Right renal cortex interstitium (tissue), 3 donors: ENCODE measurements around the gene GOLGA6L10. TPM values are rescaled to one million over a fixed set of nuclear protein-coding genes. Genes with fewer than 3 reads are reported as not detected.
"Not testable (repeated sequence)": the region's sequence is repeated elsewhere in the genome, so short reads cannot be mapped to it uniquely, and the experiment has no call there.

ENCODE experiments used
- DNase-seq, 3 donors: peaks; one replicate each; pipeline ENCODE4 v3.0.0-alpha.2; 2013; ENCODE audit warnings: low read depth in 3 of 3, low spot score in 2 of 3
- polyA plus RNA-seq, 3 donors: library from polyadenylated mRNA; unstranded; fragments of 120-200 nt; gene quantifications; one replicate each; pipeline ENCODE4 v1.2.1, GENCODE V29; 2013; ENCODE audit not compliant: insufficient read length in 3 of 3

GOLGA6L10 gene, protein sequence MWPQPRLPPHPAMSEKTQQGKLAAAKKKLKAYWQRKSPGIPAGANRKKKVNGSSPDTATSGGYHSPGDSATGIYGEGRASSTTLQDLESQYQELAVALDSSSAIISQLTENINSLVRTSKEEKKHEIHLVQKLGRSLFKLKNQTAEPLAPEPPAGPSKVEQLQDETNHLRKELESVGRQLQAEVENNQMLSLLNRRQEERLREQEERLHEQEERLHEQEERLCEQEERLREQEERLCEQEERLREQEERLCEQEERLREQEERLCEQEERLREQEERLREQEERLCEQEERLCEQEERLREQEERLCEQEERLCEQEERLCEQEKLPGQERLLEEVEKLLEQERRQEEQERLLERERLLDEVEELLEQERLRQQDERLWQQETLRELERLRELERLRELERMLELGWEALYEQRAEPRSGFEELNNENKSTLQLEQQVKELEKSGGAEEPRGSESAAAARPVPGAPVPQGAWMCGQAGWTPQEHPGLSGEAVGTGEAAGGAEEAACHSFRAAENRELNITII
- polyA plus RNA-seq = 1 to 10 TPM; 3.5 to 4.2 (median 3.7) TPM

- not testable (repeated sequence) for DNase-seq
These were observed at the start of gene GOLGA6L10 for GRCh38 chr15:82349375-82349774. TSS of gene GOLGA6L10 (minus strand) at chr15:82349475. CDS start at chr15:82349375, 100 bp downstream.

- DNase-seq = no peak
These were observed 49.5 kb upstream of the GOLGA6L10 start for GRCh38 chr15:82398785-82399184.

GRCh38 chr15:82397817-82398216 is 48.5 kb upstream of the GOLGA6L10 start:
- no peak for DNase-seq

DNA sequence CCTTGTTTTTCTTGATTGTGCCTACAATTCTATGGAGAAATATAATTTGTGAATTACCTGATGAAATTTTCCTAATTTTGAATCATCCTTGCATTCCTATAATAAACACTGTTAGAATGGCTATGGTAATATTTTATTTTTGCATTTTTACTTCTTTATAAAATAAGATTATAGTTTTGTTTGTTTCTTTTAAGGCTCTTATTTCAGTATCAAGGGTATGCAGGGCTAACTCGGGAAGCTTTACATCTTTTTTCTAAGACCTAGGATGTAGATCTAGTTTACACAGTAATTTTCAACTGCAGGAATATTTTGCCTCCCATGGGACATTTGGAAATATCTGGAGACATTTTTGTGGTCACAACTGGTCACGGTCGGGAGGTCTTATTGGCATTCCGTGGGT is 46.5 kb upstream of the GOLGA6L10 start:
- not testable (repeated sequence) for DNase-seq

DNA sequence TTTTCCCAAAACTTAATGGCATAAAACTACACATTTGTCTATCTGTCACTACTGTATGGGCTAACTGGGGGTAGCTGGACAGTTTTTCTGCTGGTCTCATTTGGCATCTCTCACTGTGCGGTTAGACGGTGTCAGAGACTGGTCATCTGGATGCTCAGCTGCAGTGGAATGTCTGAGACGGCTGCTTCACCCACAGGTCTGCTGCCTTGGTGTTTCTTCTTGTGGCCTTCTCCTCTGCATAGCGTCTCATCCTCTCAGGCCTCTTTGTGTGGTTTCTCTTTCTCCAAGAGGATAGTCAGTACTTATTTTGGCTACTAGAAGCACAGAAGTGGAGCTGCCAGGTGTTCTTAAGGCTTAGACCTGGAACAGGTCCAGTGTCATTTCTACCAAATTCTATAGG is 44.4 kb upstream of the GOLGA6L10 start:
- DNase-seq = no peak

- DNase-seq = not testable (repeated sequence)
These were observed 42.8 kb upstream of the GOLGA6L10 start for GRCh38 chr15:82392077-82392476.

DNA sequence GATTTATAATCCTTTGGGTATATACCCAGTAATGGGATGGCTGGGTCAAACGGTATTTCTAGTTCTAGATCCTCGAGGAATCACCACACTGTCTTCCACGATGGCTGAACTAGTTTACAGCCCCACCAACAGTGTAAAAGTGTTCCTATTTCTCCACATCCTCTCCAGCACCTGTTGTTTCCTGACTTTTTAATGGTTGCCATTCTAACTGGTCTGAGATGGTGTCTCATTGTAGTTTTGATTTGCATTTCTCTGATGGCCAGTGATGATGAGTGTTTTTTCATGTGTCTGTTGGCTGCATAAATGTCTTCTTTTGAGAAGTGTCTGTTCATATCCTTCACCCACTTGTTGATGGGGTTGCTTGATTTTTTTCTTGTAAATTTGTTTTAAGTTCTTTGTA is 40.9 kb upstream of the GOLGA6L10 start:
- not testable (repeated sequence) for DNase-seq

DNA sequence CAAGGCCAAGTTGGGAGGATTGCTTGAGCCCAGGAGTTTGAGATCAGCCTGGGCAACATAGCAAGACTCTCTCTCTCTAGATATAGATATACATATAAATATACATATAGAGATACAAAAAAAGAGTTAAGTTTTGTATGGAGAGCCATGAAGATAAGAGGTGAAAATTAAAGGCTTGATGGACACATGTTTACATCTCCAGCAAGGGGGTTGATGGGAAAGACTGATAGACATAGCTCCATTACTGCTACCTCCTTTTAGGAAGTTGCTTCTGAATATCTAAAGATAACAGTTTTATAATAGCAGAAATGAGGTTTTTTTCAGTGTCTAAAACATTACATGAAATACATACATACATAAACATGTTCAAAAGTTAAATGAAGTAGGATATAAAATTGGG is 37.9 kb upstream of the GOLGA6L10 start:
- not testable (repeated sequence) for DNase-seq

- DNase-seq = not testable (repeated sequence)
These were observed 32.2 kb upstream of the GOLGA6L10 start for GRCh38 chr15:82381330-82381955.

DNA sequence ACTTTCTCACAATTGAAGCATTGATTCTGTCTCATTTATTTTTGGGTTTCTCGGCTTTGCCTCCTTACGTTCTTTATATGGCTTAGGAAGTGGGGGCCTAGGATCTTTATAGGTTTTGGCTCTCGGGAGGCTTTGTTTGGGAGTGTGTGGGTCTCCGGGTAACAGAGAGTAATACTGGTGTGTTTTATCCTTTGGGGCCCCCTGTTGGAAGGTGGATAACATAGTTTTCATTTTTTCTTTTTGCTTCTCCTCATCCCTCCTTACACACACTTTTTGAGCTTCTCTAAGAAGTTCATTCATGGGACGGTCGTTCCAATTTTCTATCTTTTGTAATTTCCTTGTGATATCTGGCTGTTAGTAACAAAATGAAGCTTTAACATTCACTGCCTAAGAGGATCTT is 30.3 kb upstream of the GOLGA6L10 start:
- not testable (repeated sequence) for DNase-seq

DNA sequence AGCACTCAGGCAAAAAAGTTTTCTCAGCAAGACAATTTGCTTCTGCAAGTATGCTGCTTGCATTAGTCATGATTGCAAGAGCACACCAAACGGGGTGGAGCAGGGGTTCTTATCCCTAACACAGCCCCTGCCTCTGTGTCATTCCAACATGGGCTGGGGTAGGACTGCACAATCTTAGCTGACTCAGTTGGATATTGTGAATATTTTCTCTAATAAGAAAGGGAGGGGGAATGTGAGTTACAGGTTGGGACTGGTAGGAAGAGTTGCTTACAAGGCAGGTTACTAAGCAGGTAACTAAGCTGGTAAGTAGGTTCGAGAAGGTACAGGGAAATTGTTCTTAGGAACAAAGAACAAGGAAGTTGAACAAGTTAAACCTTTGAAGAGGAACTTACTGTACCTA is 24.4 kb upstream of the GOLGA6L10 start:
- DNase-seq = not testable (repeated sequence)

GRCh38 chr15:82371656-82372055 is 22.4 kb upstream of the GOLGA6L10 start:
- DNase-seq = no peak

DNA sequence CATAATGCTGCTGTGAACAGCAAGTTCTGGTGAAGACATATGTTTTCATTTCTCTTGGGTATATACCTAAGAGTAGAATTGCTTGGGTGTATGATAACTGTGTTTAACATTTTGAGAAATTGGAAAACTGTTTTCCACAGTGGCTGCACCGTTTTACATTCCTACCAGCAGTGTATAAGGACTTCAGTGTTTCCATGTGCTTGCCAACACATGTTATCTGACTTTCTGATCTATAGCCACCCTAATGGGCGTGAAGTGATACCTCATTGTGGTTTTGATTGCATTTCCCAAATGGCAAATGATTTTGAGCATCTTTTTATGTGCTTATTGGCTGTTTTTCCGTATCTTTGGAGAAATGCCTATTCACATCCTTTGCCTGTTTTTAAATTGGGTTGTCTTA is 18.5 kb upstream of the GOLGA6L10 start:
- DNase-seq = not testable (repeated sequence)

- not testable (repeated sequence) for DNase-seq
These were observed 16.5 kb upstream of the GOLGA6L10 start for GRCh38 chr15:82365692-82366323.

GRCh38 chr15:82364548-82364947 is 15.3 kb upstream of the GOLGA6L10 start:
- DNase-seq = not testable (repeated sequence)

DNA sequence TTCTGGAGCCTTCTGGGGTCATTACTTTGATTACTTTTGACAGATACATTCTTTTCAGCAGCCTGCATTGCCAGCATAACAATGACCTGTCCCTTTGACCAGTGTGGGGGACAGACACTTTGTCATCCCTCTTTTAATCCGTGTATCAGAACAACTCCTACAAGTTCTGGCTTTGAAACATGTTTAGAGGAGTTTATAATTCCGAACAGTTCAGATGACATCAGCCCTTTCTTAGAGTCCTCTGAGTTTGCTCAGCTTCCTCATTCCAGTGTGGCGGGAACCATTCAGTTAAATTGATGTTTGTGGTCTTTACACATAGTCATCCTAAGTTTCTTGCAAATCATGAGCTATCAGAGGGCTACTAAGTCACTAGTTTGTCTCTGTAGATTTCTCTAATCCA is 13.5 kb upstream of the GOLGA6L10 start:
- not testable (repeated sequence) for DNase-seq

DNA sequence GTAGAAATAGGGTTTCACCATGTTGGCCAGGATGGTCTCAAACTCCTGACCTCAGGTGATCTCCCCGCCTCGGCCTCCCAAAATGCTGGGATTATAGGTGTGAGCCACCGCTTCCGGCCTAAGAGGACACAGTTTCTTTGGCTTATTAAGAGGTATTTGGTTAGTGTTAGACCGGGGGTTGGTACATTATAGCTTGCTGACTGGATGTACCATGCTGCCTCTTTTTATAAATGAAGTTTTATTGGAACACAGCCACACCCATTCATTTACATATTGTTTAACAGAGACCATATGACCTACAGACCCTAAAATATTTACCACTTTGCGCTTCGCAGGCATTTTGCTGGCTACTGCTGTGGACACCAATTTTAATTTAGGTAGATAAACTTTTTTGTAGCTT is 11.3 kb upstream of the GOLGA6L10 start:
- DNase-seq = not testable (repeated sequence)

GRCh38 chr15:82355055-82355454 is 5.8 kb upstream of the GOLGA6L10 start:
- DNase-seq = not testable (repeated sequence)

DNA sequence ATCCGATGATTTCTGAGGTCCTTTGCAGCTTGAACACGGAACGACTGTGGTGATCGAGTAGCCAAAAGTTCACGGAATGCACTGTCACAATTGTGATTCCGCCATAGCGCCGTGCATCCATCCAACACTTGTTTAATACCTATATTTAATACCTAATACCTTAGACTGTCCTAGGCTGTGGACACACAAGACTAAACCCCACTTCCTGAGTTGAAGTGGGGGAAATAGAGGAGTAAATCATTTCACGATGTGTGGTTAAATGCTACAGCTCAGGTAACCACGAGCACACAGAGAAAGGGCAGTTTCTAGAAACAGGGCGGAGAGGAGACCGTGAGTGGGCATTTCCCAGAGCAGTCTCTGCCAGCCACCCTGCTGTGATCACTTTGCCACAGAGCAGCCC is 5.3 kb upstream of the GOLGA6L10 start:
- DNase-seq = not testable (repeated sequence)

GRCh38 chr15:82347645-82348044 is 1.6 kb downstream of the GOLGA6L10 start:
- not testable (repeated sequence) for DNase-seq

DNA sequence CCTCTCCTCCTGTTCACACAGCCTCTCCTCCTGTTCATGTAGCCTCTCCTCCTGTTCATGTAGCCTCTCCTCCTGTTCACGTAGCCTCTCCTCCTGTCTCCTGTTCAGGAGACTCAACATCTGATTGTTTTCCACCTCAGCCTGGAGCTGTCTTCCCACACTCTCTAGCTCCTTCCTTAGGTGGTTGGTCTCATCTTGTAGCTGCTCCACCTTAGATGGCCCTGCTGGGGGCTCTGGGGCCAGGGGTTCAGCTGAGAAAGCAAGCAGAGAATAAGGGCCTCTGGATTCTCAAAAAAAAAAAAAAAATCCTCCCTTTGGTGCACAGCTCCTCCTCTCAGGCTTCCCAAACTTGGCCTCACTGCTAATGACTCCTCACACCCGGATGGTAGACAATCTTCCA is 4.1 kb downstream of the GOLGA6L10 start:
- DNase-seq = not testable (repeated sequence)
